Epithelial cell of esophagus (primary cell): ENCODE measurements around the gene ENO4.

Experiments
- DNase-seq: peaks from one replicate; pipeline ENCODE4 v3.0.0; 2010; ENCODE audit warnings: low read depth
- H3K4me3 ChIP-seq: 2 replicates; pipeline ENCODE4 v1.5.1; 2011; ENCODE audit warnings: mild to moderate bottlenecking, low read length, control low read depth
- CTCF ChIP-seq: IDR thresholded peaks from 2 replicates; pipeline ENCODE4 v1.5.1; 2011; ENCODE audit warnings: low read depth, mild to moderate bottlenecking, low read length, control low read depth, inconsistent platforms; ENCODE audit not compliant: insufficient read depth; ENCODE audit errors: missing control alignments

The ENO4 gene

GRCh38 chr10:116852246-116852645, 2.9 kb downstream of the ENO4 start:
- H3K4me3 ChIP-seq = no peak overlapping the region
- no peak for DNase-seq
- no peak for TF ChIP-seq CTCF

- no peak overlapping the region for H3K4me3 ChIP-seq
- TF ChIP-seq CTCF = no peak
- no peak for DNase-seq
These were observed 4.0 kb downstream of the ENO4 start for GRCh38 chr10:116853287-116853686.

GRCh38 chr10:116853701-116854100, 4.4 kb downstream of the ENO4 start:
- TF ChIP-seq CTCF = no peak

GRCh38 chr10:116857156-116857555, 7.9 kb downstream of the ENO4 start:
- DNase-seq = no peak
- no peak overlapping the region for H3K4me3 ChIP-seq
- no peak for TF ChIP-seq CTCF

More at GRCh38 chr10:116853701-116854100, 4.4 kb downstream of the ENO4 start:
- no peak for DNase-seq
- no peak overlapping the region for H3K4me3 ChIP-seq

DNA sequence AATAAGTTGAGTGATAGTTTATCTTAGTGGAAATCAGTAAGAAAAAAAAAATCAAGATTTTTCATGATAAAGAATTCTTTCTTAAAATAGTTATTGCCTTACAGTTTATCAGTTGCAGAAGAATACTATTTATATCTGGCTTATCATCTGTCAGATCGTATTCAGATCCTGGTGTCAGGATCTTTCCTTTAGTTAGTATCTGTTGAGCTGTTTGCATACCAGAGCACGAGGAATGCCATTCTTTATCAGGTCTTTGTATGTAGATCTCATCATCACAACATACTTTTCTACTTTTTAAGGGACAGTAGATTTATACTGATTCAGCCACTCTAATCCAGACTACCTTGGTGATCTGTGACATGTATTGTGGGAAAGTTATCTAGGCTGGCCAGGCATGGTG, 12.5 kb downstream of the ENO4 start:
- no peak for TF ChIP-seq CTCF
- no peak for DNase-seq
- H3K4me3 ChIP-seq = no peak overlapping the region

DNA sequence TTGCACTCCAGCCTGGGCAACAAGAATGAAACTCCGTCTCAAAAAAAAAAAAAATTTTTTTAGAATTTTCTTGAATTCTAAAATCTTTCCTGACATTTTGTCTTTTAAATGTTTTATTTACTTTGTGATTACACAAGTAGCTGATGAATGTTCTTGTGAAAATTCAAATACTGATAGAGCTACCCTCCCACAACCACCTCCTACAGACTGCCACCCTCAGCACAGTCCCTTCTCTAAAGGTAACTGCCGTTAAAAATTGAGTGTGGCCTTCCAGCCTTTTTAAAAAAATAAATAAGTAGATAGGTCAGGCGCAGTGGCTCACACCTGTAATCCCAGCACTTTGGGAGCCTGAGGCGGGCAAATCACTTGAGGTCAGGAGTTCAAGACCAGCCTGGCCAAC, 15.1 kb downstream of the ENO4 start:
- H3K4me3 ChIP-seq = no peak overlapping the region
- no peak for TF ChIP-seq CTCF
- no peak for DNase-seq

DNA sequence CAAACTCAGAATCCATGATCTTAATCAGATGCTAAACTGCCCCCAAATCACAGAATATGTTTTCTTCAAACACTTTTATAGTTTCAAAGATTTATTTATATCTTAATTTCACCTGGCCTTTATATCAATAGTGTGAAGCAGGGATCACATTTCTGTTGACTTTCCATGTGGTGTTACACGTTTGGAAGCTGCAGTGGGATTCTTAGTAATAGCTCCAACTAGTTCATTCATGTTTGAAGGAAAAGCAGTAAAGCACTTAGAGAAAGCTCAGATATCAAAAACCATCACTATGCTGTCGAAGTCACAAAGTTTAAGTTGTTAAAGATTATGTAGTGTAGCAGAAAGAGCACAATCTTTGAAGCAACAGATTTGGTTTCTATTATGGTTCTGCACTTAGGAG, 16.8 kb downstream of the ENO4 start:
- TF ChIP-seq CTCF = no peak
- peak; percentile 53 for DNase-seq
- H3K4me3 ChIP-seq = no peak overlapping the region
